Measurements from ENCODE around the gene ETFA.

GRCh38 chr15:76217029-76217881 is 94.0 kb downstream of the ETFA start:
- no peak for TF ChIP-seq CTCF (conservative IDR thresholded peaks at IDR 0.05; ENCODE audit: low read length)
- no peak for TF ChIP-seq EZH2phosphoT487 (IDR thresholded peaks at IDR 0.05; ENCODE audit: borderline replicate concordance, low read depth, low read length)

Data from OCI-LY7 (cell line).